H1 (cell line): ENCODE results near the gene SLC6A8. TPM values are rescaled to one million over a fixed set of nuclear protein-coding genes. Genes with fewer than 3 reads are reported as not detected.

ENCODE experiments used
- CTCF ChIA-PET: fragments of 300-600 bp; sonication (Branson Sonifier 250); formaldehyde crosslinking; loops from one replicate; lab custom pipeline; 2021; ENCODE audit not compliant: partially characterized antibody; lab: Charles Lee
- POLR2A ChIA-PET: fragments of 300-600 bp; sonication (Branson Sonifier 250); formaldehyde crosslinking; loops from one replicate; lab custom pipeline; 2021; ENCODE audit warnings: inconsistent platforms; ENCODE audit not compliant: partially characterized antibody; lab: Charles Lee
- DNase-seq, 2 experiments: peaks; one replicate each; pipeline versions ENCODE4 v3.0.0 to v3.0.0-alpha.2; 2010 to 2022; ENCODE audit warnings: low spot score in 2 of 2, low read depth in 1 of 2, mixed read lengths in 1 of 2
- FAIRE-seq: peaks from 2 replicates; lab custom pipeline; 2011; peaks lifted over from hg19 to GRCh38; lab: Jason Lieb, UNC
- H2AFZ ChIP-seq: 2 replicates; pipeline ENCODE4 v1.8.1; 2012; ENCODE audit warnings: low read length, inconsistent platforms
- H2AK5ac ChIP-seq: 2 replicates; pipeline ENCODE4 v1.6.1; 2013; ENCODE audit warnings: low read depth, low read length
- H2BK120ac ChIP-seq: replicated peaks from 2 replicates; pipeline ENCODE3; 2013; ENCODE audit warnings: low read depth, low read length, inconsistent platforms
- H2BK12ac ChIP-seq: 2 replicates; pipeline ENCODE4 v1.6.1; 2013; ENCODE audit warnings: low read depth, low read length
- H2BK15ac ChIP-seq: 2 replicates; pipeline ENCODE4 v1.6.1; 2013; ENCODE audit warnings: low read length
- H2BK20ac ChIP-seq: 2 replicates; pipeline ENCODE4 v1.6.1; 2013; ENCODE audit warnings: low read length
- H2BK5ac ChIP-seq: 2 replicates; pipeline ENCODE4 v1.6.1; 2013; ENCODE audit warnings: low read depth, low read length
- H3K14ac ChIP-seq: 2 replicates; pipeline ENCODE4 v1.6.1; 2013; ENCODE audit warnings: inconsistent platforms; ENCODE audit not compliant: insufficient read length
- H3K18ac ChIP-seq: 2 replicates; pipeline ENCODE4 v1.6.1; 2013; ENCODE audit warnings: low read length; ENCODE audit errors: extremely low read depth
- H3K23ac ChIP-seq: 2 replicates; pipeline ENCODE4 v1.6.1; 2013; ENCODE audit warnings: inconsistent platforms; ENCODE audit not compliant: insufficient read length
- H3K23me2 ChIP-seq: 2 replicates; pipeline ENCODE4 v1.6.1; 2013; ENCODE audit warnings: low read depth, low read length
- H3K27ac ChIP-seq: 2 replicates; pipeline ENCODE4 v1.6.1; 2011; ENCODE audit warnings: low read depth, low read length, inconsistent platforms
- H3K27me3 ChIP-seq, 4 experiments: replicated peaks in 1 of 4; 1 replicate in 1 of 4; 2 replicates in 3 of 4; pipeline versions ENCODE4 v1.6.1 to v1.8.1; 2011 to 2013; ENCODE audit warnings: low read length in 3 of 4, mild to moderate bottlenecking in 3 of 4, inconsistent platforms in 2 of 4, mixed read lengths in 2 of 4, moderate library complexity in 1 of 4; ENCODE audit not compliant: control insufficient read depth in 3 of 4, insufficient read depth in 3 of 4; ENCODE audit errors: extremely low read depth in 1 of 4
- H3K36me3 ChIP-seq, 4 experiments: 2 replicates each; pipeline versions ENCODE4 v1.6.1 to v1.8.1; 2011 to 2013; ENCODE audit warnings: mild to moderate bottlenecking in 4 of 4, low read length in 3 of 4, moderate library complexity in 2 of 4, control low read depth in 1 of 4, inconsistent platforms in 1 of 4; ENCODE audit not compliant: insufficient read depth in 4 of 4, control insufficient read depth in 2 of 4
- H3K4ac ChIP-seq: replicated peaks from 2 replicates; pipeline ENCODE3; 2013; ENCODE audit warnings: low read length, low read depth, mixed read lengths, inconsistent platforms; ENCODE audit not compliant: insufficient read length
- H3K4me1 ChIP-seq, 4 experiments: replicated peaks in 1 of 4; 1 replicate in 1 of 4; 2 replicates in 3 of 4; pipeline versions ENCODE4 v1.6.1 to v1.8.1; 2011 to 2013; ENCODE audit warnings: low read length in 3 of 4, inconsistent platforms in 2 of 4, mixed read lengths in 1 of 4; ENCODE audit not compliant: insufficient read depth in 4 of 4, control insufficient read depth in 3 of 4
- H3K4me2 ChIP-seq, 2 experiments: 2 replicates each; pipeline versions ENCODE4 v1.6.1 to v1.8.1; 2011 to 2013; ENCODE audit warnings: low read depth in 2 of 2, low read length in 2 of 2, control low read depth in 1 of 2, inconsistent platforms in 1 of 2, mild to moderate bottlenecking in 1 of 2; ENCODE audit not compliant: insufficient read depth in 1 of 2
- H3K4me3 ChIP-seq, 4 experiments: fragments of 200-600, 300-600 bp in 1 of 4; sonication (generic), shearing (Covaris generic), sonication (Bioruptor Twin) in 1 of 4; 2 replicates each; pipeline versions ENCODE4 v1.5.1 to v1.8.1; 2011 to 2016; ENCODE audit warnings: low read length in 4 of 4, low read depth in 3 of 4, control low read depth in 2 of 4, inconsistent platforms in 2 of 4, mild to moderate bottlenecking in 2 of 4, mixed read lengths in 1 of 4, moderate library complexity in 1 of 4; ENCODE audit not compliant: insufficient read depth in 2 of 4; ENCODE audit errors: extremely low read depth in 1 of 4
- H3K56ac ChIP-seq: replicated peaks from 2 replicates; pipeline ENCODE3; 2013; ENCODE audit warnings: low read depth, mild to moderate bottlenecking, mixed read lengths, low read length, inconsistent platforms; ENCODE audit not compliant: insufficient read length
- H3K79me1 ChIP-seq: 2 replicates; pipeline ENCODE4 v1.6.1; 2013; ENCODE audit warnings: low read depth, low read length, control low read depth
- H3K79me2 ChIP-seq, 2 experiments: 2 replicates each; pipeline versions ENCODE4 v1.6.1 to v1.8.1; 2012 to 2013; ENCODE audit warnings: low read length in 2 of 2, mild to moderate bottlenecking in 2 of 2, inconsistent platforms in 1 of 2; ENCODE audit not compliant: insufficient read depth in 2 of 2, control insufficient read depth in 1 of 2
- H3K9ac ChIP-seq, 4 experiments: replicated peaks in 1 of 4; 1 replicate in 1 of 4; 2 replicates in 3 of 4; pipeline versions ENCODE4 v1.6.1 to v1.8.1; 2011 to 2013; ENCODE audit warnings: low read depth in 3 of 4, low read length in 3 of 4, control low read depth in 2 of 4, mild to moderate bottlenecking in 2 of 4, moderate library complexity in 2 of 4, inconsistent platforms in 1 of 4; ENCODE audit errors: extremely low read depth in 1 of 4
- H3K9me3 ChIP-seq, 2 experiments: 2 replicates each; pipeline versions ENCODE4 v1.6.1 to v1.8.1; 2012 to 2013; ENCODE audit warnings: mild to moderate bottlenecking in 2 of 2, moderate library complexity in 2 of 2, control low read depth in 1 of 2, inconsistent platforms in 1 of 2, low read depth in 1 of 2, low read length in 1 of 2, mixed read lengths in 1 of 2; ENCODE audit not compliant: insufficient read depth in 2 of 2
- H4K20me1 ChIP-seq, 2 experiments: replicated peaks in 1 of 2; 2 replicates each; pipeline versions ENCODE3 to v1.8.1; 2011 to 2013; ENCODE audit warnings: inconsistent platforms in 2 of 2, low read length in 2 of 2, mild to moderate bottlenecking in 1 of 2; ENCODE audit not compliant: insufficient read depth in 2 of 2, control insufficient read depth in 1 of 2
- H4K5ac ChIP-seq: 2 replicates; pipeline ENCODE4 v1.6.1; 2013; ENCODE audit warnings: low read length, low read depth, mixed read lengths, inconsistent platforms; ENCODE audit not compliant: insufficient read length
- H4K8ac ChIP-seq: 2 replicates; pipeline ENCODE4 v1.8.0; 2013; ENCODE audit warnings: mild to moderate bottlenecking, moderate library complexity, low read length, inconsistent platforms; ENCODE audit not compliant: insufficient read depth; ENCODE audit errors: extremely low read depth
- H4K91ac ChIP-seq: replicated peaks from 2 replicates; pipeline ENCODE3; 2013; ENCODE audit warnings: low read length, mixed read lengths, inconsistent platforms; ENCODE audit not compliant: insufficient read length
- BACH1 ChIP-seq: IDR thresholded peaks from 2 replicates; pipeline ENCODE4 v1.6.1; 2012; ENCODE audit warnings: low read length, improper control_type of control experiment
- BRCA1 ChIP-seq: IDR thresholded peaks from 2 replicates; pipeline ENCODE4 v1.6.1; 2012; ENCODE audit warnings: low read depth, low read length, improper control_type of control experiment
- CBX5 ChIP-seq: fragments of 300-800, 300-1000 bp; sonication (generic); IDR thresholded peaks from 2 replicates; pipeline ENCODE4 v1.7.1; 2016; ENCODE audit warnings: antibody characterized with exemption, low read length, low read depth
- HDAC2 ChIP-seq, 2 experiments: fragments of 300-600 bp in 1 of 2; sonication (generic) in 1 of 2; IDR thresholded peaks; 2 replicates each; pipeline ENCODE4 v1.6.1; 2011 to 2012; ENCODE audit warnings: low read depth in 2 of 2, low read length in 2 of 2, mild to moderate bottlenecking in 2 of 2, moderate library complexity in 2 of 2, borderline replicate concordance in 1 of 2, inconsistent platforms in 1 of 2
- KDM5A ChIP-seq: fragments of 200-600 bp; IDR thresholded peaks from 2 replicates; pipeline ENCODE4 v1.7.1; 2012; ENCODE audit warnings: mild to moderate bottlenecking, low read length, inconsistent platforms, mixed read lengths
- TAF1 ChIP-seq: IDR thresholded peaks from 2 replicates; pipeline ENCODE4 v1.6.1; 2011; ENCODE audit warnings: mild to moderate bottlenecking, low read depth, low read length
- WGBS, 2 experiments: shearing (Covaris generic) in 1 of 2; methylation state at CpG; one replicate each; pipeline versions ENCODE4 v1.1.6 to v1.1.7; 2013 to 2015; ENCODE audit warnings: low lambda C conversion rate in 2 of 2, mixed read lengths in 2 of 2, inconsistent platforms in 1 of 2, low coverage in 1 of 2, missing lambda C conversion rate in 1 of 2; ENCODE audit not compliant: insufficient replicate concordance in 2 of 2, insufficient coverage in 1 of 2, insufficient read length in 1 of 2; ENCODE audit errors: extremely low coverage in 1 of 2, missing lambda C conversion rate in 1 of 2; 5-methylcytosine and 5-hydroxymethylcytosine counted together
- polyA plus RNA-seq, 7 experiments: library from polyadenylated mRNA; depleted of rRNA in 3 of 7; stranded (reverse) in 5 of 7; unstranded in 2 of 7; fragments of >200 nt in 5 of 7; fragments of 200-250 nt in 2 of 7; gene quantifications; 1 replicate in 5 of 7; 2 replicates in 1 of 7; 4 replicates in 1 of 7; pipeline versions ENCODE4 v1.2.1 to v1.2.3, GENCODE V29; 2011 to 2013; ENCODE audit warnings: missing spikeins in 2 of 7, mixed read lengths in 2 of 7
- total RNA-seq: library from RNA; stranded (reverse); fragmentation: NEBNext Ultra II Directional; extraction: Animal tissue kit (Norgen Biotek cat#: 25700); gene quantifications from 2 replicates; pipeline ENCODE4 v1.2.1, GENCODE V29; 2021

Gene SLC6A8
- total and polyA plus RNA-seq, 2 of the 8 experiments (the other 6 are each of a cell fraction or from before 2014, with no cell fraction given), result 87.7 to 94.7 TPM

DNA sequence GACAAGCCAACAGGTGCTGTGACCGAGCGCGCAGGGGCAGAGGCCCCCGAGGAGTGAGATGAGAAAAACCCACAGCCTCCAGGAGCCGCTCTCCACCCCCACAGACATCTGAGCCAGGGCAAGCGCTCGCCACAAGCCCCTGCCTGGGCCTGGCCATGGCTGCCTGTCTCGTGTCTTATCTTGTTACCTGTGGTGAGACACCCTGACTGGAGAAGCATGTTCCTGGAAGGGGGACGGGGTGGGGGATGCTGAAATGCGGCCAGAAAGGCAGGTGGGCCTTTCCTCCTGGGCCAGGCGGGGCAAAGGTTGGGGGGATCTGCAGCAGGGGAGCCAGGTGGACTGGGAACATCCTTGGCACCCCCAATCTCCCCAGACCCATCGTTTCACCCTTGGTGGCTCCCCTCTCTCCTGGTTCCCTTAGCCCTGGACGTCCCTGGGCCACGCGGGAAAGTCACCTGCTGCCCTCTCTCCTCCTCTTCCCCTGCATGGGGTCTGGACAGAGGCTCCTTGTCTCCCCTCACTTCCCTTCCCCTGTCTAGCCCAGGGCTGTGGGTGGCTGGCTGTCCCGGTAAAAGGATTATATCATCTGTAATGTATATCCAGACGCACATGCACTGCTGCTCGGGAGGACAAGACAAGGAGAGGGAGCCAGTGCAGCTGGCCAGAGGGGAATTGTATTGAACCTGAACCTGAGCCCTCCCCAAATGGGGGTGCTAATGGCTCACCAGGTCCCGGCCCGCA is 49.1 kb upstream of the SLC6A8 start:
- H3K23ac ChIP-seq, result no peak overlapping the region
- H3K18ac ChIP-seq, result no peak overlapping the region
- H2BK20ac ChIP-seq, result no peak overlapping the region
- no peak overlapping the region for H2BK12ac ChIP-seq
- no peak overlapping the region for H2AK5ac ChIP-seq
- no peak overlapping the region for H3K9ac ChIP-seq
- no peak overlapping the region for H4K8ac ChIP-seq
- DNase-seq (no peak), FAIRE-seq (no peak)
- H3K27me3 ChIP-seq, result peaks cover 17 to 31% (median 30%) of the 10 kb centered on the region in 4 experiments
- H3K56ac ChIP-seq, result no peak overlapping the region
- no peak overlapping the region for H3K4me2 ChIP-seq
- no peaks in the 10 kb centered on the region for H3K79me1 ChIP-seq
- no peaks in the 10 kb centered on the region; a peak in 1 of 4 replicates for H3K9me3 ChIP-seq
- no peaks in the 10 kb centered on the region for H3K79me2 ChIP-seq
- no peak overlapping the region for H2BK15ac ChIP-seq
- no peak overlapping the region for H2BK120ac ChIP-seq
- no peak overlapping the region for H3K4ac ChIP-seq
- peaks cover 0 to 6% of the 10 kb centered on the region in 2 experiments for H4K20me1 ChIP-seq
- 84% methylated on average over 7 of the region's 20 CpGs; no CpG with 5 or more reads in 1 of the 2 experiments for WGBS, 2 experiments
- no peak overlapping the region for H3K14ac ChIP-seq
- H4K5ac ChIP-seq, result no peak overlapping the region
- H3K23me2 ChIP-seq, result peaks cover 5% of the 10 kb centered on the region; the same call in 1 of the 2 replicates
- TF ChIP-seq BRCA1, result no peak
- no peak for TF ChIP-seq HDAC2 (IDR thresholded peaks at IDR 0.05; ENCODE audit: borderline replicate concordance in 1 of 2, low read depth in 2 of 2, low read length in 2 of 2)
- TF ChIP-seq KDM5A, result no peak
- no peak for TF ChIP-seq CBX5
- no peak for TF ChIP-seq BACH1
- no peak for TF ChIP-seq TAF1
- no peaks in the 10 kb centered on the region for H3K36me3 ChIP-seq
- ChIA-PET CTCF (interaction anchor here (0.9 to 21.6 kb wide), 3 partner anchors 17 to 100 kb away, joined by 3 to 408 read pairs (median 5); partner anchors contain the start of gene DUSP9), POLR2A (interaction anchor here (1.5 kb wide), 1 partner anchor 14 kb away, joined by 3 read pairs; no protein-coding TSS in a partner anchor)
- H3K27ac ChIP-seq, result no peak overlapping the region
- H2BK5ac ChIP-seq, result no peak overlapping the region
- no peak overlapping the region for H4K91ac ChIP-seq
- H3K4me3 ChIP-seq, result no peak overlapping the region
- peaks cover 0 to 13% (median 7%) of the 10 kb centered on the region in 4 experiments; a peak in 5 of 7 replicates for H3K4me1 ChIP-seq
- no peak overlapping the region for H2AFZ ChIP-seq
